Heart left ventricle (tissue), 16 donors: ENCODE data around the gene GBP3. TPM values are rescaled to one million over a fixed set of nuclear protein-coding genes. Genes with fewer than 3 reads are reported as not detected.

ENCODE experiments used
- ATAC-seq, 4 donors: fragments of 200-7000 bp; cut with Tn5 transposase; one replicate each; pipeline ENCODE4 v1.9.1; 2020 to 2022; ENCODE audit warnings: moderate library complexity in 4 of 4, mild to moderate bottlenecking in 3 of 4, moderate number of reproducible peaks in 1 of 4
- DNase-seq, 5 donors: peaks; one replicate each; pipeline ENCODE4 v3.0.0-alpha.2; 2020
- H3K27ac ChIP-seq, 12 donors: fragments of 200-600 bp; sonication (generic) in 4 of 12; one replicate each; pipeline versions ENCODE4 v1.5.0 to v1.8.0; 2016 to 2022; ENCODE audit warnings: mild to moderate bottlenecking in 2 of 12
- H3K27me3 ChIP-seq, 9 donors: fragments of 200-600 bp; sonication (generic) in 2 of 9; one replicate each; pipeline versions ENCODE4 v1.5.1 to v1.8.0; 2016 to 2022; ENCODE audit warnings: mild to moderate bottlenecking in 3 of 9
- H3K36me3 ChIP-seq, 9 donors: fragments of 200-600 bp; sonication (generic) in 2 of 9; one replicate each; pipeline versions ENCODE4 v1.5.0 to v1.8.0; 2018 to 2022; ENCODE audit warnings: mild to moderate bottlenecking in 2 of 9
- H3K4me1 ChIP-seq, 12 donors: fragments of 200-600 bp; sonication (generic) in 4 of 12; one replicate each; pipeline versions ENCODE4 v1.5.0 to v1.8.0; 2016 to 2022; ENCODE audit warnings: mild to moderate bottlenecking in 3 of 12
- H3K4me3 ChIP-seq, 12 donors: fragments of 200-600 bp; sonication (generic) in 4 of 12; one replicate each; pipeline versions ENCODE4 v1.5.0 to v1.8.0; 2017 to 2022; ENCODE audit warnings: mild to moderate bottlenecking in 9 of 12, moderate library complexity in 4 of 12
- H3K9me3 ChIP-seq, 12 donors: fragments of 200-600 bp; sonication (generic) in 4 of 12; one replicate each; pipeline versions ENCODE4 v1.5.0 to v1.8.0; 2016 to 2022; ENCODE audit warnings: mild to moderate bottlenecking in 1 of 12
- POLR2A ChIP-seq, 2 donors: fragments of 450-650 bp; IDR thresholded peaks; one replicate each; pipeline ENCODE4 v1.6.1; 2017; ENCODE audit warnings: antibody characterized with exemption in 2 of 2, mild to moderate bottlenecking in 2 of 2, moderate library complexity in 2 of 2
- WGBS, 4 donors: extraction: QIAGEN DNeasy Blood & Tissue Kit in 2 of 4; methylation state at CpG; one replicate each; pipeline versions ENCODE4 v1.1.5 to v1.1.7; 2013 to 2018; 5-methylcytosine and 5-hydroxymethylcytosine counted together
- intact Hi-C, 10 donors: fragments of 100-400 bp; cut with DNase I; formaldehyde crosslinking; loops; one replicate each; pipeline versions ENCODE4 v1.11.1 to v1.14.2; 2022
- long read RNA-seq, 3 donors: library from polyadenylated mRNA; unstranded; transcript quantifications; one replicate each; pipeline ENCODE4 v2.0.0, GENCODE V29; 2020 to 2021
- polyA plus RNA-seq, 2 donors: library from polyadenylated mRNA; stranded (reverse); fragments of 200-250 nt; gene quantifications; one replicate each; pipeline ENCODE4 v1.2.3, GENCODE V29; 2013
- total RNA-seq, 9 donors: library from RNA; depleted of rRNA in 2 of 9; stranded (reverse); fragments of >200 nt in 2 of 9; fragmentation: NEBNext Ultra II Directional in 3 of 9; extraction: Animal tissue kit (Norgen Biotek cat#: 25700) in 3 of 9; gene quantifications; one replicate each; pipeline versions ENCODE4 v1.1.0 to v1.2.4, GENCODE V29; 2016 to 2023
- TF ChIP-seq, protein P1 (sequence below), 12 donors: fragments of 200-600 bp; sonication (generic) in 4 of 12; IDR thresholded peaks; one replicate each; pipeline versions ENCODE4 v1.5.0 to v1.8.0; 2018 to 2022; ENCODE audit warnings: antibody characterized with exemption in 12 of 12, mild to moderate bottlenecking in 5 of 12
- donor health status: ischemic (EF 13 %, LVEDD 7.1; RV severe dilation, severe dysfunction).
- donor health status: healthy with polysubstance abuse.
- donor health status: DM: no; HTN: yes; CAD: no.
- donor health status: DM: no; HTN: no; CAD: no.
- donor health status: ischemic (EF 25% LVEDD 6.9; RV normal size, moderate dysfunction).
- donor health status: ischemic (EF 25% LVEDD 5.7; RV mildly dilated, moderate dysfunction).
- donor health status: healthy.
- donor health status: DM: yes; HTN: yes; CAD: no.
- donor health status: ischemic (EF 35%, LVEDD 5.7; RV mildly dilated, moderate dysfunction).
- donor health status: nonischemic (EF 11% LVEDD 7.7; RV severe dilation, severe dysfunction).
- donor health status: DM: yes; HTN: yes; CAD: no.
- donor health status: PGD.
- donor health status: ischemic (EF 29% LVEDD 5.4; RV normal size, mild dysfunction).
- donor health status: nonischemic (EF 23%, LVEDD 6.1; RV moderate dilation, normal function).

GBP3 gene, protein sequence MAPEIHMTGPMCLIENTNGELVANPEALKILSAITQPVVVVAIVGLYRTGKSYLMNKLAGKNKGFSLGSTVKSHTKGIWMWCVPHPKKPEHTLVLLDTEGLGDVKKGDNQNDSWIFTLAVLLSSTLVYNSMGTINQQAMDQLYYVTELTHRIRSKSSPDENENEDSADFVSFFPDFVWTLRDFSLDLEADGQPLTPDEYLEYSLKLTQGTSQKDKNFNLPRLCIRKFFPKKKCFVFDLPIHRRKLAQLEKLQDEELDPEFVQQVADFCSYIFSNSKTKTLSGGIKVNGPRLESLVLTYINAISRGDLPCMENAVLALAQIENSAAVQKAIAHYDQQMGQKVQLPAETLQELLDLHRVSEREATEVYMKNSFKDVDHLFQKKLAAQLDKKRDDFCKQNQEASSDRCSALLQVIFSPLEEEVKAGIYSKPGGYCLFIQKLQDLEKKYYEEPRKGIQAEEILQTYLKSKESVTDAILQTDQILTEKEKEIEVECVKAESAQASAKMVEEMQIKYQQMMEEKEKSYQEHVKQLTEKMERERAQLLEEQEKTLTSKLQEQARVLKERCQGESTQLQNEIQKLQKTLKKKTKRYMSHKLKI
- total RNA-seq (10 to 100 TPM in 2 of 9 donors, 1 to 10 TPM in 7; 1.2 to 30.1 (median 6.1) TPM), polyA plus RNA-seq (1 to 10 TPM; 2.4 to 4.0 TPM)
- long read RNA-seq, donor 1, partial matches to known transcripts: 1 of 4 reads
- long read RNA-seq, donor 1, other reads (novel, unspliced or antisense): 2 of 4 reads
- long read RNA-seq, donor 2, partial matches to known transcripts: 2 of 4 reads
- long read RNA-seq, donor 2, other reads (novel, unspliced or antisense): 0 of 4 reads
- long read RNA-seq, donor 3, partial matches to known transcripts: 1 of 1 reads
- long read RNA-seq, donor 3, other reads (novel, unspliced or antisense): 0 of 1 reads

DNA sequence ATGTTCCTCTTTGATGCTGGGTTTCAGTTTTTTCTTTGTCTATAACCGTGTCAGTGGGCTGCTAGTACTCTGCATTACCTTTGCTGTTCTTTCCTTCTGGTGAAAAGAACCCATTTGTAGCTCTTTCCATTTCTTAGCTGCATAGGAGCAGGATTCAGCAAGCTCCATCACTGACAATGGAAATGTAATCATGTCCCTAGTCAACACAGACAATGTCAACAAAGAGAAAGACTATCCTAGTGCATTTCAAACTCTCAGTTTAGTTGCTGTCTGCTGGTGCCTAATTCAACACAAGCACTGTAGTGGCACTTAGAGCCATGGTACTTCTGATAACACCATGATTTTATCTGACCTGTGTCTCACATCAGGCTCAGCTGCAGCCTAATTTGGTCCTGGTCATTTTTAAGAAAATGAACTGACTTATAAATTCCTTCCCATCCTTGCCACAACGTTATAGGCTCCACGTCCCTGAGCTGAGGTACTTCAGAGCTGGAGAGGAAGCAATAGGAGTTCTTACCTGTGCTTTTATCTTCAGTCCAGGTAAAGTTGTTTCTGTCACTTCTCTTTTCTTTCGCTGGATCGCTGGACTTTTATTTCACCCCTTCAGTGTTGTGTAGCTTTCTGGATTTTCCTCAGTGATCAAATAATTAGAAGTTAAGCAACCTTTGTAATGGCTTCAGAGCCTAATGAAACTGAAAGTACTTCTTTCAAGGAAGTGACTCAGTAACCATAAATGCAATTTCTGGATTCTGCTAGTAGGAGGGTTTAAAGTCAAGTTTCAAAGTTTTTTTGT is at the start of gene GBP3:
Gene GBP3 (minus strand): TSS at position 700 of the 793 bp plus-strand sequence. CDS start 2,145 bp downstream, outside the sequence.
- peak within 1 kb of the TSS; percentile 65 to 94 (median 79) for H3K27ac ChIP-seq
- H3K27me3 ChIP-seq: no peaks in the 10 kb centered on the region
- ATAC-seq: peak; percentile 42 to 85 (median 70)
- intact Hi-C loops: loop anchor here in 2 of 10 donors (5.0 kb wide), 1 partner anchor 45 kb away; the partner anchor contains the start of gene GBP1 (in 2 of the 2)
- H3K9me3 ChIP-seq: peaks cover 0 to 10% (median 0%) of the 10 kb centered on the region in 12 donors
- H3K4me1 ChIP-seq: peaks cover 0 to 44% (median 6%) of the 10 kb centered on the region in 12 donors
- peaks cover 0 to 30% (median 11%) of the 10 kb centered on the region in 9 donors for H3K36me3 ChIP-seq
- 26 to 38% (median 31%) methylated on average over 5 of the region's 5 CpGs for WGBS, 4 donors
- no peak for DNase-seq
- peak within 1 kb of the TSS; percentile 21 to 85 (median 57) for H3K4me3 ChIP-seq
- TF ChIP-seq, protein P1, sequence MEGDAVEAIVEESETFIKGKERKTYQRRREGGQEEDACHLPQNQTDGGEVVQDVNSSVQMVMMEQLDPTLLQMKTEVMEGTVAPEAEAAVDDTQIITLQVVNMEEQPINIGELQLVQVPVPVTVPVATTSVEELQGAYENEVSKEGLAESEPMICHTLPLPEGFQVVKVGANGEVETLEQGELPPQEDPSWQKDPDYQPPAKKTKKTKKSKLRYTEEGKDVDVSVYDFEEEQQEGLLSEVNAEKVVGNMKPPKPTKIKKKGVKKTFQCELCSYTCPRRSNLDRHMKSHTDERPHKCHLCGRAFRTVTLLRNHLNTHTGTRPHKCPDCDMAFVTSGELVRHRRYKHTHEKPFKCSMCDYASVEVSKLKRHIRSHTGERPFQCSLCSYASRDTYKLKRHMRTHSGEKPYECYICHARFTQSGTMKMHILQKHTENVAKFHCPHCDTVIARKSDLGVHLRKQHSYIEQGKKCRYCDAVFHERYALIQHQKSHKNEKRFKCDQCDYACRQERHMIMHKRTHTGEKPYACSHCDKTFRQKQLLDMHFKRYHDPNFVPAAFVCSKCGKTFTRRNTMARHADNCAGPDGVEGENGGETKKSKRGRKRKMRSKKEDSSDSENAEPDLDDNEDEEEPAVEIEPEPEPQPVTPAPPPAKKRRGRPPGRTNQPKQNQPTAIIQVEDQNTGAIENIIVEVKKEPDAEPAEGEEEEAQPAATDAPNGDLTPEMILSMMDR (IDR thresholded peaks at IDR 0.05): no peak
- TF ChIP-seq POLR2A (IDR thresholded peaks at IDR 0.05): no peak

DNA sequence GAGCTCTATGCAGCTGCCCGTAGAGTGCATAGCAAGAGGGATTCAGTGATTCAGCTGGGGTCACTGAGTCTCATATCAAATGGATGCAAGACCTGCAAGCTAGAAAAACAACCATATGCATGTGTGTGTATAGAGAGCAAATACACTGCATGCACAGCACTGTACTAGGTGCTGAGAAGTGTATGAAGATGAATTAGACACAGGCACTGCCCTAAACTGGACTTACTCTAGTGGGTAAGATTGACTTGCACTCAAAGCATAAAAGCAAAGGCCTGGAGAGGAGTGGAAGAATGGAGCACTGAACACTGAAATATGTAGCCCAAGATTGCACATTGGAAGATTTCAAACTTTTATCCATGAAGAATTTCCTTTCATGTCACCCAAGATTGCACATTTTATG is 47.8 kb upstream of the GBP3 start:
- ATAC-seq (peak in 1 of 4 donors; percentile 24), DNase-seq (no peak)
- intact Hi-C loops: loop anchor here in 1 of 10 donors (5.0 kb wide), 1 partner anchor 47 kb away; no protein-coding TSS in a partner anchor
- no peaks in the 10 kb centered on the region for H3K27me3 ChIP-seq
- WGBS, 4 donors: 42 to 75% (median 54%) methylated on average over 1 of the region's 1 CpG
- no peak for TF ChIP-seq POLR2A (IDR thresholded peaks at IDR 0.05)
- TF ChIP-seq, protein P1 (IDR thresholded peaks at IDR 0.05): no peak
- peaks cover 0 to 19% (median 0%) of the 10 kb centered on the region in 12 donors for H3K9me3 ChIP-seq
- H3K36me3 ChIP-seq: no peaks in the 10 kb centered on the region
- peaks cover 0 to 36% (median 6%) of the 10 kb centered on the region in 12 donors for H3K4me1 ChIP-seq
- peak overlapping the region in 9 of 12 donors; percentile 19 to 84 (median 58) for H3K27ac ChIP-seq
- H3K4me3 ChIP-seq: peak overlapping the region in 11 of 12 donors; percentile 5 to 57 (median 43)

DNA sequence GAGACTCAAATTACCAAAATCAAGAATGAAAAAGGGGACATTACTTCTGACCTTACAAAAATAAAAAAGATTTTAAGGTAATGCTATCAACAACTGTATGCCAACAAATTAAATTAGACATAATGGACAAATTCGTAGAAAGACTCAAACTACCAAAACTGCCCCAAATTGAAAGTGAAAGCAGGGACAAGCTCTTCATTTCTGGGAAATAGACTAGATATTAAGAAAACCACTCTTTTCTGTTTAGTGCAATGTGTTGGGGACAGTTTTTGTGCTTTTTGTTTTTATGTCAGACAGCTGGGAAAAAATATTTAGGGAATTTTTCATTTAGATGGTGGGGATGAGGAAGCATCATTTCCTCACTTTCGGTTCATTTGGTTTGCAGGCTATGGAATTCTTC is 47.3 kb upstream of the GBP3 start:
- Histone ChIP-seq H3K4me3 (peak overlapping the region; percentile 5 to 57 (median 42)), H3K9me3 (peaks cover 0 to 16% (median 0%) of the 10 kb centered on the region in 12 donors), H3K4me1 (peaks cover 0 to 38% (median 7%) of the 10 kb centered on the region in 12 donors), H3K27ac (peak overlapping the region in 11 of 12 donors; percentile 19 to 84 (median 58)), H3K27me3 (no peaks in the 10 kb centered on the region), H3K36me3 (no peaks in the 10 kb centered on the region)
- no peak for ATAC-seq
- intact Hi-C loops: loop anchor here in 2 of 10 donors (5.0 kb wide), 3 partner anchors 47 to 127 kb away; partner anchors contain the start of genes GBP3 (in 2 of the 2) and GBP4 (in 1 of the 2)
- no peak for TF ChIP-seq POLR2A (IDR thresholded peaks at IDR 0.05)
- TF ChIP-seq, protein P1 (IDR thresholded peaks at IDR 0.05): no peak
- no peak for DNase-seq
- 36 to 54% (median 40%) methylated on average over 2 of the region's 2 CpGs for WGBS, 4 donors
